GM12872 (cell line): ENCODE measurements around the gene KCMF1.

ENCODE experiments used
- TF ChIP-seq, protein P1 (sequence below): IDR thresholded peaks from 3 replicates; pipeline ENCODE4 v1.5.1; 2011; ENCODE audit warnings: low read depth, mild to moderate bottlenecking, low read length, moderate library complexity; ENCODE audit not compliant: insufficient read depth

The KCMF1 gene

DNA sequence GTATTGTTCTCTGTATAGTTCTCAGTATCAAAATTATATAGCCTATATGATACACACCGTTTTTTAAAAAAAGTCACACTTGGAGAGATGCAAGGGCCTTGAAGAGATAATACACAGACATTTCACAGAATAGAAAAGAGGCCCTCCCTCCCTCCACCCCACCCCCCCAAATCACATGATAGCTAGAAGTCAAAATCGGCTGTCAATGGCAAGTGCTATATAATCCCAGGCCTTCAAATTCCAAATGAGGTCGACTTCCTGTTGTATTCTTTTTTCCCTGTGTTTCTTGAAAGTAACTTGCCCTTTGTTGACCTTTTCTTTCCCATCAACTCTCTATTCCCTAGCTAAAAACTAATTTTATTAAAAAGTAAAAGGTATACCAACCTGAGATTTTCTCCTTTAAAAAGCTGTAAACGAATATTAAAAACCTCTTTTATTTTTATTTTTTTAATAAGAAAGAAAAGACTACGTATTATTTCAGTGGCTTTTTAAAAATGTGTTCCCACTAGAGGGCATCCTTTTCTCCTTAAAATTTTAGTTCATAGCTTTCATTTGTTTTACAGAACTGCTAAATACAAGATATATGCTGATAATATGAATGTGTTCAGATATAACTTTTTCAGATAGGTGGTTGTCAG lies 46.6 kb downstream of the KCMF1 start:
- TF ChIP-seq, protein P1, sequence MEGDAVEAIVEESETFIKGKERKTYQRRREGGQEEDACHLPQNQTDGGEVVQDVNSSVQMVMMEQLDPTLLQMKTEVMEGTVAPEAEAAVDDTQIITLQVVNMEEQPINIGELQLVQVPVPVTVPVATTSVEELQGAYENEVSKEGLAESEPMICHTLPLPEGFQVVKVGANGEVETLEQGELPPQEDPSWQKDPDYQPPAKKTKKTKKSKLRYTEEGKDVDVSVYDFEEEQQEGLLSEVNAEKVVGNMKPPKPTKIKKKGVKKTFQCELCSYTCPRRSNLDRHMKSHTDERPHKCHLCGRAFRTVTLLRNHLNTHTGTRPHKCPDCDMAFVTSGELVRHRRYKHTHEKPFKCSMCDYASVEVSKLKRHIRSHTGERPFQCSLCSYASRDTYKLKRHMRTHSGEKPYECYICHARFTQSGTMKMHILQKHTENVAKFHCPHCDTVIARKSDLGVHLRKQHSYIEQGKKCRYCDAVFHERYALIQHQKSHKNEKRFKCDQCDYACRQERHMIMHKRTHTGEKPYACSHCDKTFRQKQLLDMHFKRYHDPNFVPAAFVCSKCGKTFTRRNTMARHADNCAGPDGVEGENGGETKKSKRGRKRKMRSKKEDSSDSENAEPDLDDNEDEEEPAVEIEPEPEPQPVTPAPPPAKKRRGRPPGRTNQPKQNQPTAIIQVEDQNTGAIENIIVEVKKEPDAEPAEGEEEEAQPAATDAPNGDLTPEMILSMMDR = no peak

DNA sequence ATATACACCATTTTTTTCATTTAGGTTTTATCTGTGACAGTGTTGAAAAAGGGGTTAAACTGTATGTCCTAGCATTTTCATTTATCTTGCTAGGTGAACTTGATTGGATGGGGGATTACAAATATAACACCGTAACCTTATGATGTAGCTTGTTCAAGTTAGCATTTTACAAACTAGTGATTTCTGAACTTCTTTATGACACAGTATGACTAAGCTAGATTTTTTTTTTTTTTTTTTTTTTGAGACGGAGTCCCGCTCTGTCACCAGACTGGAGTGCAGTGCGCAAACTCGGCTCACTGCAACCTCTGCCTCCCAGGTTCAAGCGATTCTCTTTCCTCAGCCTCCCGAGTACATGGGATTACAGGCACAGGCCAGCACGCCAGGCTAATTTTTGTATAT lies 47.1 kb downstream of the KCMF1 start:
- TF ChIP-seq, protein P1 = no peak

DNA sequence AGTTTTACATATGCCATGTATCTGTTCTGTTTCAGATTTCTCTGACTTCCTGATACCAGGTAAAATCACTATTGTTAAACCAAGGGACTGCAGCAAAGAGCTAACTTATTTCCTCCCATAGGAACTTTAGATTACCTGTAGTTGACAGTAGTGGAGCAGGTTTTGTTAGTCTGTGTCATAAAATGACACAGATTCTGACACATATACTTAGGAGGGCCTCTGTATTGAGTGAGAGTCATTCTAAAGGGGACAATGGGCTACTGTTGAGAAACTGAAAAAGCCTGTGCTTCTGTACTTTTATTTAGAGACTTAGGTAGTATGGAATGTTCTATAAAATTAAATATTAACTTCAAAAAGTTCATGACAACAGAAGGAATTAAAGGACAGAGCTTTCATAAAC lies 48.2 kb downstream of the KCMF1 start:
- TF ChIP-seq, protein P1 = no peak

DNA sequence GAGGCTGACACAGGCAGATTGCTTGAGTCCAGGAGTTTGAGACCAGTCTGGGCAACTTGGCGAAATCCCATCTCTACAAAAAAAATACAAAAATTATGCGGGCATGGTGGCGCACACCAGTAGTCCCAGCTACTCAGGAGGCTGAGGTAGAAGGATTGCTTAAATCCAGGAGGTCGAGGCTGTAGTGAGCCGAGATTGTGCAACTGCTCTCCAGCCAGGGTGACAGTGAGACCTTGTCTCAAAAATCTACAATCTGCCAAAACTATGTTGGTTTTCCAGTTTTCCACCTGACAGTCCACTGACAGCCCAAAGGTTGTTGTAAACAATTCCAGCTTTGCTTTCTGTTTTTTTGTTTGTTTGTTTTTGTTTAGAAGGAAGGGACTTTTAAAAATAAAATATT lies 51.3 kb downstream of the KCMF1 start:
- TF ChIP-seq, protein P1 = no peak

DNA sequence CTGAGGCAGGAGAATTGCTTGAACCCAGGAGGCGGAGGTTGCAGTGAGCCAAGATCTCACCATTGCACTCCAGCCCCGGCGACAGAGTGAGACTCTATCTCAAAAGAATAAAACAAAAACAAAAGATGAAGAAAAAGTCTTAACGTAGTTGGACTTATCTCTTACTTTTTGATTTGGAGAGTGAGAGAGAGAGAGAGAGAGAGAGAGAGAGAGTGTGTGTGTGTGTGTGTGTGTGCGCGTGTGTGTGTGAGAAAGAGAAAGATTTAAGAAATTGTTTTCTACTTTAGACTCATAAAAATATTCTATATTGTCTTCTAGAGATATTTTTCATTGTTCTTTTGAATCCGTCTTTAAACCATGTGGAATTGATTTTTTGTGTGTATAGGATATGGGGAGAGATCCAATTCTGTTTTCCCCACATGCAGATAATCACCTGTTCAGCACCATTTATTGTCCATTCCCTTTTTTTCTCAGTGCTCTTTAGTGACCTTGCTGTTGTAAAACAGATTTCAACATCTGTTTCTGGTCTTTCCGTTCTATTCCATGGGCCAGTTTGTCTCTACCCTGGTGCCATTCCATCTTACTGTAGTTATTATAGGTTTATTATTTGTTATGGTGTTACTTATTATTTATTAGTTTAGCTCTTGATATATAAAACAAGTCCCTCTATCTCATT lies 53.5 kb downstream of the KCMF1 start:
- TF ChIP-seq, protein P1 = no peak

DNA sequence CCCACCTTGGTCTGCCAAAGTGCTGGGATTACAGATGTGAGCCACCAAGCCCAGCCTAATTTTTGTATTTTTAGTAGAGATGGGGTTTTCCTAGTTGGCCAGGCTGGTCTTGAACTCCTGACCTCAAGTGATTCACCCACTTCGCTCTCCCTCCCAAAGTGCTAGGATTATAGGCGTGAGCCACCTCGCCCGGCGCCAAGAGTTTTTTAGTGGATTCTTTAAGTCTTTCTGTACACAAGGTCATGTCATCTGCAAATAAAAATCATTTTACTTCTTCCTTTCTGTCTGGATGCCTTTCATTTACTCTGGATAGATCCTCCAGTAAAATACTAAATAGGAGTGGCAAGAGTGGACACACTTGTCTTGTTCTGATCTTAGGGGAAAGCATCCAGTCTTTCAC lies 61.7 kb downstream of the KCMF1 start:
- TF ChIP-seq, protein P1 = no peak

DNA sequence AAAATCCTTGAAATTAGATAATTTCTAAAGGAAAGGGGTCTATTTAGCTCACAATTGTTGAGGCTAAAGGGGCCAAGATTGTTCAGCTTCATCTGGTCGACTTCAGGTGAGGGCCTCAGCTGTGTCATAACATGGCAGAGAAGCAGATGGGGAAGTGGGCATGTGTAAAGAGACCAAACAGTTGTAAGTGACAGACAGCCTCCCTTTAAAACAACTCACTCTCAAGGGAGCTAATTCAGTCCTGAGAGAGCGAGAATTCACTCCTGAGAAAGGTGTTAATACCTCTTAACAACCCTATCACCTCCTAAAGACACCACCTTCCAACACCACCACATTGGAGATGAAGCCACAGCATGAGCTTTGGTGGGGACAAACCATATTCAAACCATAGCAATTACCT lies 62.4 kb downstream of the KCMF1 start:
- TF ChIP-seq, protein P1 = no peak
